ENCODE results near the gene BIN1.

Gene BIN1

DNA sequence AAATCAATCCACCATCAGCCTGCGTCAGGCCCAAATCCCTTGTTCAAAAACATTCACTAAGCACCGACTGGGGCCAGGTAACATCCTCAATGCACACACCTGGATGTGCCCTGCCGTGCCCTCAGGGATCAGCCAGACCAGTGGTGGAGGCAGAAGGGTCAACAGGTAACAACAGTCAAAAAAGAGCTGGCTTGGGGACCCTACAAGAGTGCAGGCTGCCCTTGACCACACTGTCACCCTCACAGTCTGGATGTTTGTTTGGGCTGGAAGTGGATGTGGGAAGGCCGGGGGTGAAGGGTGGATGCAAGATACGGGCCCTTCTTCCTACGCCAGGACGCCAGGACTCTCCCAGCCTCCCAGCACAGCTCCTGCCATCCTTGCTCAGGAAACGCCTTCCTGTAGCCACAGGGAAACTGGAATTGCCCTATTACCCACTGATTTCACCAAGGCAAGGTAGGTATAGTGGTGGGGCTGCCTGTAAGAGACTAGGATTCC lies 2.7 kb downstream of the BIN1 start:
- DNase-seq: no peak

DNA sequence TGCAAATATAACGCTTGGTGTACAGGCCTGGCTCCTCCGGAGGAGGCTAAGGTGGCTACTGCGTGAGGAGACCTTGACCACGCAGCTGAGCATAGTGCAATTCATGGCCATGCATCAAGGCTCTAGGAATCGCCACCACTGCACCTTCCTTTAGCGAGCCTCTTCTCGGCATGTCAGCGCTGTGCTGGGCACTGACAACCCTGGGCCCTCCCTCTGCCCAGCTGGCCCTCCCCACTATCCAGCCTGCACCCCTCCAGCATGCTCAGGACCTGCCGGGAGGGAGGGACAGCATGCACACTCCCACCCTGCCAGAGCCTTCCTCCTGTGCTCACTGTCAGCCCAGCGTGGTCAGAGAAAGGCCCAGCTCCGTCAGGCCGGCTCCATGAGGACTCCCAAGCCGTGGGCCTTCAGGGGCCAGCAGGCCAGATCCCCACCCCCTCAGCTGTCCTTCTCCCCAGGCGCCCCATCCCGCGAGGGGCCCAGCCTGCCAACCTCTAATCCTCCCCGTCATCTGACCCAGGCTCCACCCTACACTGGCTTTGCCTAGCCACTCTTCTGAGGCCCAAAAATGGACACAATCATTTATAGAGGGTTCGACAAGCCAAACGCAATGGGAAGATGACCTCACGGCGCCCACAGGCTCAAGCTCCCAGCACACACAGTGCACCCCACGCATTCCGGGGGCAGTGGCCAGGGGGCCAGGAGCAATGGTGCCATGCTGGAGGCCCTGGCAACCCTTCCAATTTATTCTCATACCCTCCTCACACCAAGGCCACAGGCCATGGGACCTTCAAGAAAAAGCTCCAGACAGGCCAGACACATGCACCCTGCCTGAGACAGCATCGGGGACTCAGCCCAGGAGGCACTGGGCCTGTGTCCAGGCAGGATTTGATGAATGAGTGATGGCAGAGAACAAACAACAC lies 3.5 kb downstream of the BIN1 start:
- peak in 36 of 56 donors; percentile 31 to 76 (median 60) for DNase-seq

DNA sequence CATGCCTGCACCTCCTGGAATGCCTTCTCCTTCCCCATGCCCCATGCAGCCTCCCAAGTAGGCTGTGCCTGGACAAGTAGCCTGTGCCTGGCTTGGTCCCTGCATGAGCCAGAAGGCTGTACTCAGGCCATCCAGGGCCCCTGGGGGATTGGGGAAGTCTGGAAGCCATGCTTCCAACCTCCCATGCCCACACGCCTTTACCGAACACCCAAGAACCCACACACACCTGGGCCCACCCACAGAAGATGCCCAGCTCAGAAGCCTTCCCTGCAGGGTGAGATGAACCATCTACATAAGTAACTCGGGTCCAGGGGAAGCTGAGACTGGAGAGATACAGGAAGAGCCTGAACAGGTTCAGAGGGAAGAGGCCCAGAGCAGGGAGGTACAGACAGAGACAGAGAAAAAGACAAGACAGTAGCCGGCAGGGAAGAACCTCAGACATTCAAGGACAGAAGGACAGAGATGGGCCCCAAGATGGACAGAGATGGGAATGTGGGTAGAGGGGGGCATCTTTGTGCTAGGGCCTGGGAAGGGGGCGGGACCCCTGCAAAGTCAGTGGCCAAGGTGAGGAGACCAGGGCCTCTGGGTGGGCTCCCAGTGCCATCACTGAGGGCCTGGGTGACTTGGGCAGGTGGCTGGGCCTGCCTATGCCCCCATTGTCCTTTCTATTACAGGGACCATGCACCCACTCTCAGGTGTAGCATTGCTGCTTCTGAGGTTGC lies 4.3 kb downstream of the BIN1 start:
- DNase-seq: no peak

DNA sequence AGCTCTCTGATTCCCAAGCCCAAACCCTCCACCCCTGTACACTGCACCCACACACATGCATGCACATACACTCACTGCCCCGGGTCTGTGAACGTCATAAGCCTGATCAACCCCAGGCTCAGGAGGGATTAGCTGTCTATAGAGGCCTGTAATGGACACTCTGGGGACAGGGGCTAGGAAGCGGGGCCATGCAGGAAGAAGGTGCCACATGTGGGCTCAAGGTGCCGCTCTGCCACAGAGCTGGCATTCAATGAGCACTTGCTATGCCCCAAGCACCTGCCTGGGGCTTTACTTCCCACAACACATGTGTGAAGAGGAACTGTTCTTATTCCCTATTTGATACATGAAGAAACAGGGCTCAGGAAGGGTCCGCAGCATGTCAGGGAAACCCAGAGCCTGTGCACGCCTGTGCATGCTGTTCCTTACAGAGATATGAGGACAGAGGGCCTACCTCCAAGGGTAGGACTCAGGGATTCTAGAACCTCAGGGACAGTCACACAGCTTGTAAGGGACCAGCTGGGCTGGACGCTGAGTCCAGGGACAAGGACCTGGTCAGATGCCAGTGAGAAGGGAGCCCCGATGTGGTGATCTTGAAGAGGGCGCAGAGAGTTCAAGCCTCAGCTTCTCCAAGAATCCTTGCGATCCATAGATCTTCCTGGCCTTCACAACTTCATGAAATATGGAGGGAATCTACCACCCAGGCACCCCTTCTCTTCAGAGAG lies 5.0 kb downstream of the BIN1 start:
- no peak for DNase-seq

DNA sequence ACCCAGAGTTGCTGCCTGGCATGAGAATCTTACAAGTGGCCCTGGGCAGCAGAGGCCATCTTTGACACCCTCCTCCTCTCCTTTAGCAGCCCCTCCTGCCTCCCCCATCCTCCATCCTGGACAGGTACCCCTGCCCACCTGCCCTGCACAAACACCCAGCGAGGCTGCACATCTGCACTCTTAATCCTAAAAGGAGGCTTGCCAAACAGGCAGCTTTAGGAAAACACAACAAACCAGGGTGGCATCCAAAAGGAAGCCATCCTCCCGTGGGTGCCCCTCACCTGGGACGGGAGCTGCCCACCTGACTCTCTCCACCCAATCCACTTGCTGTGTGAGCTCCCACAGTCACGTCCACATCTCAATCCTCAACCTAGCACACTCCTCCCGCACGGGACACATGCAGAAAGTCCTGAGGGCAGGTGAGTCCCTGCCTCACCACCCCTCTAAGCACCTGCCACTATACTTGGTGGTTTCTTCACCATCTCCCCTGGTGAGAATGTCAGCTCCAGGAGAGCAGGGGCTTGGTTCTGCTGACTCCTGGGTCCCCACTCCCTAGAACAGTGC lies 5.8 kb downstream of the BIN1 start:
- DNase-seq: no peak

DNA sequence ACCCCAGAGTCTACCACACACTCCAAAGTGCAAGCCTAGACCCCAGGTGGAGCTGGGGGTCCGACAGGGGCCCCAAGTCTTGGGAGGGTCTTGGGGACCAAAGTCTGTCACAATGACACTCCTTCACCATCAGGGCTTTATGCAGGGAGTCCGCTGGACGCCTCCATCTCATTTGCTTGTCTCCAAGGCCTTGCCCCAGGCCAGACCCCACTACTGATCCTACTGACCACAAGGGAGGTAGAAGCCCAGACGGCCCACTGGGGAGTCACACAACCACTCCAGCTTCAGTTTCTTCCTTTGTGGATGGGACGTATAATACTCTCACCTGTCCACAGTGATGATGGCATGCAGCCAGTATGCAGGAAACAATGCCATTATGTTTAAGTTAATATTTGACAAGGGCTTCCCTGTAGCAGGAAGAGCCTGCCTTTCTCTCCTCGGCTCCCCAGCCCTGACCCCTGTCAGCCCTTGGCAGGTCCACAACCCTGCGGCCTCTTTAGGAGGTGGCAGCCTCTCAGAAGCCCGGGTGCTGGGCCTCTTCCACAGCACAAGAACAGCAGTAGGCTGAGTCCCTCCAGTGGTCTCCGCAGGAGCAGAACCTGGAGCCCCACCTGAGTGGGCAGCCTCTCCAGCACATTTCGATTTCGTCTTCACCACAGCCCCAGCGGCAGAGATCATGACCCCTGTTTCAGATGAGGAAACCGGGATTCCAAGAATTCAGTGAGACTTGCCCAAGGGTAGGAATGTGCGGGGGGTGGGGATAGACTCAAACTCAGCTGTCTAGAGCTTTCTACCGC lies 6.5 kb downstream of the BIN1 start:
- DNase-seq: no peak

DNA sequence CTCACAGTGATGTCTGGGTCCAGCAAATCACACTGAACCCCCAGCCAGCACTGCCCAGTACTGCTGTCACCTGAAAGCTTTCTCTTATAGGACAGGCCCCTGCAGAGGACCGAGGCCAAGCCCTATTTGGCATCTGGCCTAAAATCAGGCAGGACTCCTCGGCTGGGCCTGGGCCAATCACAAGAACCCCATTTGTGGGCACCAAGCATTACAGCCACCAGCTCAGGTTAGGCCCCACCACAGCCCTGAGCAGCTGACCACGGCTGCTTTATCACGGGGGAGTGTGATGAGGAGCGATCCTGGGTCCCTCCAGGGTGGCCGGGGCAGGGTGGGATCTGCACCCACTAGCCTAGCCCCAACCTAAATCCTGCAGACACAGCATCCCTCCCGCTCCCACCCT lies 8.2 kb downstream of the BIN1 start:
- no peak for DNase-seq

DNA sequence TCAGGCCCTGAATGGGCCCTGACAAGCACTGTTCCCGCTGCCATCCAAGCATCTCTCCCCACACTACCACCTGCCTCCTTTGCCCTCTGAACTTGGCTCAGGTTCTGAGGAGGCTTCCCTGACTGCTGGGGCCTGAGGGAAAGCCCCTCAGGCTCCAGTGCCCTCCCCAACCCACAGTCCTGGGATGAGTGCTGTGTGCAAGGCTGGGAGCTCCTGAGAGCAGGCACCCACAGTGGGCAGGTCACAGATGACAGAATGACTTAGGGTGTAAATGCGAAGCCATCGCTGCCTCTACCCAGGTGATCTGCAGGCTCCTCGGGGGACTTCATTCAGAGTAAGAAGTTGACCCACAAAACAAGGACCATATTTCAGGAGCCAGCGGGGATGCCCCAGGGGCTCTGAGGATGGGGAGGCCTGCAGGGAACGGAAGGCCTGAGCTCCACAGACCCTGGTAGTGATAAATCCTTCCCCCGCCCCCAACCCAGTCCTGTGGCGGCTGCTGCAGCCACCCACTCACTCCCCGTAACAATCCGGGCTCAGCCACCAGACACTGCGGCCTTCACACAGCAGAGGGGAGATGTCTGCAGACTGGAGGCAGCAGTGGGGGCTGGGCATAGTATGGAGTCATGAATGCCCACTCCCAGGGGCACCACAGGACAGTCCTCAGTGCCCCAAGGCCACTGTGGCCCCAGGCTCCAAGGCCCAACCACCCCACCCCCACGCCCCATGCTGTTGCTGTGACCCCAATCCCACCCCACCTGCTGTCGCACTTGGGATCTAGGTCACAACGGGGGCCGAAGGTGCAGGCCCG lies 8.9 kb downstream of the BIN1 start:
- DNase-seq: no peak

DNA sequence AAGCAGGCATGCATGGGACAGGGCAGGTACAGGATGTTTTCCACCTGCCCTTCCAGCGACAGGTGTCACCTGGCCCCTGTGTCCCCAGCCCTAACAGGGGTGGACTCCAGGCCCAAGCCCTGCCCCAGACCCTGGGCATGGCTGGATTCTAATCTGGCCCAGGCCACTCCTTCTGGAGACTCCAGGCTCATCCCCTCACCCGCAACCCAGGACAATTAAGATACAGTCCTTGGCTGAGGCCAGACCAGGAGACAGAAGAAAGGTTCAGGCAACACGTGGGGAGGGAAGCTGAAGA lies 9.5 kb downstream of the BIN1 start:
- no peak for DNase-seq

DNA sequence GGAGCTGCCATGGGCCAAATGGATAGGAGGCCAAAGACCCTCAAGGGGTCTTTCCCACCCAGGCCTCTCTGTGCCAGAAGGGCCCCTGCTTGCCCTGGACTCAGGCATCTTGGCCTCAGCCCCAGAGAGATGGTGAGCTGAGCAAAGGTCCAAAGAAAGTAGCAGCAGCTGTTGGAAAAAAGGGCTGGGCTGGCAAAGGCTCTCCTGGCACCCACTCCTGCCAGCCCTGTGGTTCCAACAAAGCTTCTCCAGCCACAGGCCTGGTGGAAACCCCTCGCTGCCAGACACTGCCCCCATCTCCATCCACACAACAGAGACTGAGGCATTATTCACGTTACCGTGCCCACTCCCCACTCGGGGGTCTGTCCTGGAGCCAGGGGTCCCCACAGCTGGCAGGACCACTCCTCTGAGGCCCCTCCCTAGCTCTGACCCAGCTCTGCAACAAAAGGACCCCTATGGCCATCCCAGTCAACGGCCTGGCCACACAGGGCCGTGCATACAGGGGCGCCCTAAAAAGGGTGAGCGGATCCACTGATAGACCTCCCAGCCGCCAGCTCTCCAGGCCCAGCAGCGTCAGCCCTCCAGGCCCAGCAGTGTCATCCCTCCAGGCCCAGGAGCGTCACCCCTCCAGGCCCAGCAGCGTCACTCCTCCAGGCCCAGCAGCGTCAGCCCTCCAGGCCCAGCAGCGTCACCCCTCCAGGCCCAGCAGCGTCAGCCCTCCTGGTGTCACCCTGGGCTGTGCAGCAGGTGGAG lies 10.1 kb downstream of the BIN1 start:
- peak in 3 of 56 donors; percentile 41 to 47 (median 46) for DNase-seq

DNA sequence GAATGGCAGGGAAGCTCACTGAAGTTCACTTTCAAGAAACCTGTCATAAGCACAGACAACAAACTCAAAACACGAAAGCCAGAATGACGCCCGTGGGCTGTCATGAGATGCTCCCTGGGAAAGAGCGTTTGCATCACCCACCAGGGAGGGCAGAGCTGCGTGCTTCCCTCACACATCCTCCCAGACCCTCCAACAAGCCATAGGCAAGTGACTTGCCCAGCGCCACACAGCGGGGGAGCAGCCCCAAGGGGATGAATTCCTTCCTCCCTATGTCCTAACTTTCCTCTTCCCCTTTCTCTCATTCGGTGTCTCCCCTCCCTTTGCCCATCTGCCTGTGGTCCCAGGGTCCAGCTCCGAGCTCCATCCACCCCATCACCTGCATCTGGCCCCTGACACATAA lies 10.7 kb downstream of the BIN1 start:
- DNase-seq: no peak

DNA sequence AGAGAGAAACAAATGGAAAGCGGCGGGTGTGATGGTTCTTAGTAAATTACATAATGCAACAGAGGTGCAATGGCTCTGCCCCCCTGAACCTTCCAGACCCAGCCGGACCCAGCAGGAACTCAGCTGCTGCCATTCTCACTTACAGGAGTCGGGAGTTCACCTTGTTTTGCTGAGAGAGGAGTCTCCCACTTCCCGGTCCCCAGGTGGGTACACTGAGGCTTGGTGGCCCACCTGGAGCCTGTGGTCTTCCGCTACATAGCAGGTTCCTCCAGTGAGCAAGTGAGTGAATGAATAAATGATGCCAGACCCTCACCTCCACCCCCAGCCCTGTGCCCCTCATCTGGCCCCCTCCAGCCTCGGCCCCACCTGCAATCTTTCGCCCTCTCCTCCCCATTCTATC lies 11.2 kb downstream of the BIN1 start:
- no peak for DNase-seq

DNA sequence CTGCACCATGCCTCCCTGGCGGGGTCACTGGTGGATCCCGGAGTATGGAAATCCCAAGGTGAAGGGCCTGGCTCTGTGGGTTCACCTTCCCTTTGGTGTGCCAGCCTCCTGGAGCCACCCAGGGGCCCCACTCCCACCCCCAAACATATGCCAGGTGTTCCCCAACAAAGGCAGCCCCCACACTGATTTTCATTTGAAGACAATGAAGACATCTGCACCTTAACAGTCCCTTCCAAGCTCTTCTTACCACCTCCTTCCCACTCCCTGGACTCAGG lies 11.7 kb downstream of the BIN1 start:
- DNase-seq: no peak

DNA sequence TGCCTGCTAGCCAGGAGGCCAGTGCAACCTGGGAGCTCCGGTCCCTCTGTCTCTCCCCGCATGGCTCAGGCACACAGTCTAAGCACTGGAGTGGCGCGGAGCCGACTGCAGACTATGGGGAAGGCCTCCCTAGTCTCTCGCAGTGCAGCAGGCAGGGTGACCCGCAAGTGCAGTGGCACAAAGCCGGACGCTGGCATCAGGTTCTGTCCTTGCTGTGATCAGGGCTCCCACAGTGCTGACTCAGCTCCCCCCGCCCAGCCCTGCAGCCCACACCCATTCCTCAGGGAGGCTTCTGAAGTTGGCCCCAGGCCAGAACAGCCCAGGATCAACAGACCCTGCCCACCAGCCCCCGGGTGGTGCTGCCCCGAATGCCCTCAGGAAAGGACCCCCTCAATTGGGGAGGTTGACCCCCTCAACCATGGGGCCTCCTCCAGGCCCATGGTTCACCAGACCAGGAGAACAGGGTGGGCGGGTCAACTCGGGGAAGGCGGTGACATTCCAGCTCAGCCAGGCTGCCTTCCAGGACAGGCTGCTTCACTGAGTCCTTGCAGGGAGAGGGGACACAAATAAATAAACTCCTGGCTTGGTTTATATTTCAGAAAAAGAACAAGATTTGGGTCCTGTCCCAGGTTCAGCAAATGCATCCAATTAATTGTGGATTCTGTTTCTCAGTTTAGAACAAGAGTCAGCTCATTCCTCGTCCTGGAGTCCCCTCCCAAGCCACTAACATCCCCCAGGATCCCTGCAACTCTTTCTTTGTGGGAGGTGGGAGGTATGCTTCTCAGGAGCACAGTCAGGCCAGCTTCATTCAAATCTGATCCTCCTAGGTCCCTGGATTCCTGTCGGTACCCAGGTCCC lies 12.2 kb downstream of the BIN1 start:
- peak in 26 of 56 donors; percentile 28 to 81 (median 60) for DNase-seq

DNA sequence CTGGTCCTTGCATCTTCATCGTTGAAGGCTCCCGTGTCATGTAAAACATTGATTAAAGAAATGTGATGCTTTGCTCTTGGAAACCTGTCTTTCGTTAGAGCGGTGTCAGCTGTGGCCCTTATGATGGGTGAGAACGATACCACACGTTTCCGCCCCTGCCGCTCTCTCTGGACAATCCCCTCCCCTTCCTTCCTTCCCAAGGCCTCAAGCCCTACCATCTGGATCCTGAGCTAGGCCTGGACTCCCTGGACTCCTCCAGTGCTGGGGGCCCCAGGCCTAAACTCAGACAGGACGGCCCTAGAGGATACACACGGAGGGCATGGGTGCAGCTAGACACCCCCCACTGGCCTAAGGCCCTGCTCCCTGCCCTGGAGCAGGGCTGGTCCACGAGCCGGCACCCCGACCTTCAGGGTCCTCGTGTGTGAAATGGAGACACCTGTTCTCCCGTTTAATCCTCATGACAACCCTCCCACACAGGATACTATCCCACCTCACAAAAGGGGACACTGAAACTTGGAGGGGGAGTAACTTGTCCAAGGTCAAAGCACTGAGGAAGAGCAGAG lies 13.2 kb downstream of the BIN1 start:
- no peak for DNase-seq

DNA sequence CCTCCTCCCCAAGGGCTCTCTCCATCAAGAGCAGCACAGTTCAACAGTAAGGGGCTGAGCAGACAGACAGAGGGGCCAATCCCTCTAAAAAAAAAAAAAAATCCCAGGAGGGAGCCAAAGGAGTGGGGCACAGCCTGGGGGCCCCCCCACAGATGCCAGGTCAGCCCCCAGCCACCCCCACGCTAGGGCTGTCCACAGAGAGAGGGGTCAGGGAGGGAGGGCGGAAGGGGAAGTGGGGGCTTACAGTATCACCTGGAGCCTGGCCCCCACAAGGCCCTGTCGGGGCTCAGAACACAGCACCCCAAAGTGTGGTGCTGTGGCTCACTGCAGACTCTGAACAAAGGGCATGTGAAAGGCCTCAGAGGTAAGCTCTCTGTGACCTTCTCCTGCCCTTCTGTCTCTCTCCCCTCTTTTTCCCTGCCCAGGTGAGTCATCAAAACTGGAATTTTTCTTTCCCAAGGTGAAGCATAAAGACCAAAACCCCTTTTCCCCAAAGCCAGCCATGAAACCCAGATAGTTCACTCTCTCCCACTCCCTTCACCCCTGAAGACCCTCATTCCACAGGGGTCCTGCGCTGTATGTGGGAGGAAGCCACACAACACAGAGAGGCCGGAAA lies 13.9 kb downstream of the BIN1 start:
- DNase-seq: no peak

DNA sequence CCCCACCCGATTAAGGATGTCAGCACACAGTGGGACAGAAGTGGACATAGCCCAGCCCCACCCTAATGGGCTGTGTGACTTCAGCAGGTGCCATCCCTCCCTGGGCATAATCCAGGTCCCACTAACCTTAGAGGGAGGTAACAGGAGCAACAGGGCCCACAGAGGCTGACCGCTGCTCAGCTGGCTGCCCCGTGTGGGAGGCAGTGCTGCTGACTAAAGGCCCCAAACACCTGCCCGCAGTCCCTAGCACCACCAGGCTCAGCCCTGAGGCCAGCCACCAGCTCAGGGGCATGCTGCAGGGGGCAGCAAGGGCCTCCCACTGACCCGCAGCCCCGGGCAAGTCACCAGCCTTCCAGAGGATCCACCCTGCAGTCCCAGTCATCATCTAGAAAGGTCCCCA lies 14.6 kb downstream of the BIN1 start:
- DNase-seq: no peak

DNA sequence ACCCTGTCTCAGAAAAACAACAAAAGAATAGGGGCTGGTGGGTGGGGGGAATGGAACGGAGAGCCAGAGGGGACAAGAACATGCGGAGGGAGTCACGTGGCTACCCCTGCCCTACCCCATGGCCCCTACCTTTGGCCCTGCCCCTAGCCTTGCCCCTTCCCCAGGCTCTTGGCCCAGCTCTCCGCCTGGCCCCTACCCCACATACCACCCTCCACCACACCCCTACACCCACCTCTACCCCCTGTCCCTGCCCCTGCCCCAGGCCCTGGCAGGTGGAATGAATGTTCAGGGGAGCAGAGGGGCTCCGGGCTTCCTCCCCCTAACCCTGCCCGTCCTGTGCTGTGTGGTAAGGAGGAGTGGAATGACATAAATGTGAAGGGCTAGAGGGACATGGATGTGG lies 15.1 kb downstream of the BIN1 start:
- DNase-seq: no peak

All from nucleus accumbens (tissue), 56 donors.